ENCODE data around the gene HNRNPC.
"Not testable (repeated sequence)": the region's sequence is repeated elsewhere in the genome, so short reads cannot be mapped to it uniquely, and the experiment has no call there.

HNRNPC gene

DNA sequence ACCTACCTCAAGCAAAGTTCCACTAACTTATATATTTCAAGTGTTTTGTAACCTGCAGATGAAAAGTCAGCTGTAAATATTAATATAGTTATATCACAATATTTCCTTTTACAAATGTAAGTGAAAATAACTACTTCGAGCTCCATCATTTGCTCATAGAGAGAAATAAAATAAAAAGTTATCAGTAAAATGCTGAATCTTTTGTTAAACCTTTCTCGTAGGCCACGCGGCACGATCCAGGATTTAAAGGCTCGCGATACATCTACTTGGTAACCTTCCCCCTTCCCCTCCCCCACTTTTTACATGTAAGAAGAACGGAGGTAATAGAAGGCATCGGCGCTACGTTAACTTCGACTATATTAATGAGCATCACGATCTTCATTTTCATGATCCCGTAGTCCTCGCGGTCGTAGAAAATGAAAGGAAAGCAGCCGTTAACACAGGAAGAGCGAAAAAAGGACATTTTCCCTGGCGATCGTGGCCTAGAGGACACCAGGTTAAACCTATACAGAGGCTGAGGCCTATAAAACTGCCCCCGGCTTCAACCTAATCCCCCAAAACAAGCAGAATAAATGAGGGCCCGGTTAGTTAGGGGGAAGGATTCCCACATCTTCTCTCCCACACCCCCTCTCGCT is 508 bp downstream of the HNRNPC start:
- peak; percentile 50 for DNase-seq

DNA sequence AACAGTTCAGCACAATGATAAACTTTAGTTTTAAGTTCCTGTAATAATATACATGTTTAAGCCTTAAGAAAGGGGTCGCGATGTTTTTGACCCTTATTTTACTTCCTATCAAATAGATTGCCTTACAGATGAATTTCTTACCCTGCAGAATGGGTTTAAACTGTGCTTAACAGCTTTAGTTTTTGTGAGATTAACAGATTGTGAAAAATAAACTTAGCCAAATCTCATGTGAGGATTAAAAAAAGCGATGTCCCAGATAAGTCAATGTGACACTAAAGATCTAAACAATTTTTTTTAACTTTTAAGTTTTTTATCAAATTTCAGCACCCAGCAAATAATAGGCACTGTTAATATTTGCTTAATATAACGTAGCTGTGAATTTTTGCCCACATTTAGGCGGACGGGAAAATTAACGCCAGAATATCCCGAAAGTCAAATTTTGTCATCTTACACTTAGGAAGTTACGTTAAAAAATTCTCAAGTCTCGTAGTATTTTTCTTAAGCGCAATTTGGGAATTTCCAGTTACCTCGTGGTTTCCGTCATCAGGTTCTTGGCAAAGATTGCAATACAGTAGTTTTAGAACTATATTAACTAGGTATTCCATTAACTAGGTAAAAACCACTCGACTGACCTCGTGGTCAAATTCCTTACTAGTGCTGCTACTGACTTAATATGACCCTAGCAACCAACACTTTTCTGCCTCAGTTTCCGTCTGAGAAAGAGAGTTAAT is 1.2 kb downstream of the HNRNPC start:
- DNase-seq, result no peak

DNA sequence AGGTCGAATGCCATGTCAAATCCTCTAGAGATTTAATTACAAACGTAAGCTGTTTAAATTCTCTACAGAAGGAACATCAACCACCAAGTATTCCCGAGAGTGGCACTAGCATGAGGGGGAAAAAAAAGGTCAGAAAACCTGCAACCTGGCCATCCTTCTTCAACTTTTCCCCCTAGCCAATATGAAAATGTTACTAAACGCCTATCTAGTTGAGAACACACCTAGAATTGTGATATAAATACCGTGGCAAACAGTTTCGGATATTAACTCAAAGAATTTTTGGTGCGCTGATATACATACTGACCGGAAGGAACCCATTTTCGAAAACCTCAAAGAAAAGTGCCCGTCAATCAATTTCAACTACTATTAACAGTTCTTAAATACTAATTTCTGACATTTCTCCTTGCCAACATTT is 1.8 kb downstream of the HNRNPC start:
- no peak for DNase-seq

DNA sequence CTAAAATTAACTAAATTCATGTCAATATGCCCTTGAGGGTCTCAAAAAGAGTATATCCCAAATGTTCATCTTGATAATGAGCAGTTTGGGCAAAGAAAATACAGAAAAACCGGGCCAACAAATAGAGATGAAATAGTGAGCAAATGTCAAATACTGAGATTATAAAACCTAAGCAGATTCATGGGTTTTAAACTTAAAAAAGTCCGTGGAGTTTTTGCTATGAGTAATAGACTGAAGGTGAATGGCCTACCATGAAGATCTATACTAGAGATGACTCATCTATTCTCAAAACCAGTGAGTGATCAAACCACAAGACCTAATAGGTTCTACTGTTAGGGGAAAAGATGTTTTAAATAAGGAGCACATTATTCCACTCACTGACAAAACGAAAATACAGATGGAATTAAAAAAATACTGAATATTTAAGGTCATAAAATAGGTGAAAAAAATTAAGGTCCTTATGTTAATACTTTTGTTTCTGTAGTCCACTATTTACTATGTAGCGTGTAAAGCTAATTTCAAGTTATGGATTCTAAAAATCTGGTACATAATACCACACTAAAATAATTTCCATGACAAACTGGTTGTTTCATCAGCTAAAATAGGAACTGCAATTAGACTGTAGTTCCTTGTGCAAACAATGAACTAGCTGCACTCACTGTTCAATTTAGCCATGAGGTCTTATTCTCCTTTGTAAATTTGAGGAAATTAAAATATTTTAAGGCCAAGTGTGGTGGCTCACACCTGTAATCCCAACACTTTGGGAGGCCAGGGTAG is 5.0 kb downstream of the HNRNPC start:
- DNase-seq, result no peak

DNA sequence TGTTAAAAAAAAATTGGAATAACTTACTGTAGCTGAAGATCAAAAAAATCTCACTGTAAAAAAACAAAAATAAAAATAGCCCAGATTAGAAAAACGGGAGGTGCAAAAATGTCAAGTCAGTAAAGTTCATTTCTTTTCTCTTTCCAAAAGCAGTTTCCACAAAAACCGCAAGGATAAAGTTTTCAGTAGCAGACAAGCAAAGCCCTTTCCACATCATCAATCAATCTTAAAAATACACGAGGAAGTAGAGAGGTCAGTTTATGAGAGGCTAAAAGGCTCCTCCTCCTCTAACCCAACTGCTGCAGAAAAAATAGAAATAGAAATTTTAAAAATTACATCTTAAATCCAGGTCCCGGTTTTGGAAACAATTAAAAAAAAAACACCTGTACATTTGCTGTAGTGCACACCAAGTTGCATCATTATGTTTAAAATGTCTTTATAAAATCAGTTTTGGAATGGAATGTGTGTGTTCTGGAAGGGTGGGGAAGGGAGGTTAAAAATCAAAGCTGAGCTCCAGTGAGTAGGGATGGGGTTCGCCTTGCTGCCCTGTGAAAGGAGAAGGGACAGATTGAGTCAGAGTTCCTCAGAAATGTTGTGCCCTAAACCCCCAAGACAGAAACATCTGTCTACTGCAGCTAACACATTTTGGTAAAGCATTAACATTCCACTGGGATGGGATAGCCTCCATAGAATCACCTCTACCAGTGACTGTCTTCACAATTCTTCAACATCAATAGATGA is 5.8 kb downstream of the HNRNPC start:
- no peak for DNase-seq

DNA sequence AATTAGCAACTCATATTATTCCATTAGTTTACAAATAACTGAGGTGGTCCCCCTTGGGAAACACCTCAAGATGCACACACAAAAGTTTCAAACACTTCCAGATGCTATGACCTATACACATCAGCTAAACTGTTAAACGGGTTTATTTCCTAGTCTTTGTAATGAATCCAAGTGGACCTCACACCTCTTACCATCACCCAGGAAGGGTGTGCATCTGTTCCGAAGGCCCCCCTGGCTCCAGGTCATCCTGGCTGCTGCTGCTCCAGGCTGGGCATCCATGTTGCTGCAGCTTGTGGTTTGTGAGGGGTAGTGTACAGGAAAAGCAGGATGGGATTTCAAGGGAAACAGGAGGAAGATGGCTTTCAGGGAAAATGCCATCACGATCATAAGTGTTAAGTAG is 6.8 kb downstream of the HNRNPC start:
- no peak for DNase-seq

DNA sequence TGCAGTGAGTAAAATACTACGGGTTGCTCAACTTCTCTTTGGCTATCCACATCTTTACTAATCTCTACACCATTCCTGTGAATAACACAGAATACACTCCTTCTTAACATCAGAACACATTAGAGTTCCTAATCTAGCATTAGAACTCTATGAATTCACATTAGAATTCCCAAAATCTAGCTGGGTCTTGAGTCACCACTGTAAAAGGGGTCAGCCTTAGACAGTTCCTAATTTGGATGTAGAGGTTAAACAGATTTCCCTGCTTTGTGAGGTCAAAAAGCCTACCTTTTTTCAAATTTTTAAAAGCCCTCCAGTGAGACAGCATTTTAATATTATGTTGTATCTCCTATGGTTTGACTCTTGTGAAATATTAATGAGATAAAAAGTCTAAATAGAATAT is 7.4 kb downstream of the HNRNPC start:
- DNase-seq, result no peak

DNA sequence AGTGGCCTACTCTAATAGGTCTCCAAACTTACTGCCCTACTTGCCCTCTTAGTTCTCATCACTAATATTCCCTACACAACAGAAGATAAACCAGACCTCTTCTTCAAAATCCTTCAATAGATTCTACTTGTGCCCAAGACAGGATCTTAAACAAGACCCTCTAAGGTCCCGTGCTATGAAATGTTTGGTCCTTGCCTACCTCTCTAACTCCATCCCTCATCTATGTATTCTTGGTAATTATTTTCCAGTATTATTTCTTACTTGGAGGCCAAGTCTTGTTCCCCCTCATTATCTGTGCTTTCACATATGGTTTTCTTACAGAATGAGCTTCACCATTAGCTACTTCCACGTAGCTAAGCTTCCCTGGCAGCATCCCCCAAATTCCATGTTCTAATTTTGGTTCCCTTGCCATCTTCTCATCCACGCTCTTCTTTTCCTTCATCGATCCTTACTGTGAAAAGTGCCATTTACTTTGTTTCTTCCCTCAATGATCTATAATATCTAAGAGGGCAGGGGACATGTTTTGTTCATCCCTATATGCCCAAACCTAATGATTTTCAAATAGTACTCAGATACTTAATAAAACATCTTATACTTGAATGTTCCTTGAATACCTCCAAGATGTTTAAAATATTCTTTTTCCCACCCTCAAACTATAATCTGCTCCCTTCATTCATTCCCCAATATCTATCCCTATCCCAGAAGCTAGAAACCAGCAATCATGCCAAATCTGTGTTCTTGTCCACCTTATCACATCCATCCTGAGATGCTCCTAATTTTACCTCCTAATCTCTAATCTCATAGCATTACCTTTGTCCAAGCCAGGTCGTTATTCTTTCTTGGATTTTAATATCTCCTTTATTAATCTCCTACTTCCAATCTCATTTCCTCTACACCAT is 10.1 kb downstream of the HNRNPC start:
- no peak for DNase-seq

DNA sequence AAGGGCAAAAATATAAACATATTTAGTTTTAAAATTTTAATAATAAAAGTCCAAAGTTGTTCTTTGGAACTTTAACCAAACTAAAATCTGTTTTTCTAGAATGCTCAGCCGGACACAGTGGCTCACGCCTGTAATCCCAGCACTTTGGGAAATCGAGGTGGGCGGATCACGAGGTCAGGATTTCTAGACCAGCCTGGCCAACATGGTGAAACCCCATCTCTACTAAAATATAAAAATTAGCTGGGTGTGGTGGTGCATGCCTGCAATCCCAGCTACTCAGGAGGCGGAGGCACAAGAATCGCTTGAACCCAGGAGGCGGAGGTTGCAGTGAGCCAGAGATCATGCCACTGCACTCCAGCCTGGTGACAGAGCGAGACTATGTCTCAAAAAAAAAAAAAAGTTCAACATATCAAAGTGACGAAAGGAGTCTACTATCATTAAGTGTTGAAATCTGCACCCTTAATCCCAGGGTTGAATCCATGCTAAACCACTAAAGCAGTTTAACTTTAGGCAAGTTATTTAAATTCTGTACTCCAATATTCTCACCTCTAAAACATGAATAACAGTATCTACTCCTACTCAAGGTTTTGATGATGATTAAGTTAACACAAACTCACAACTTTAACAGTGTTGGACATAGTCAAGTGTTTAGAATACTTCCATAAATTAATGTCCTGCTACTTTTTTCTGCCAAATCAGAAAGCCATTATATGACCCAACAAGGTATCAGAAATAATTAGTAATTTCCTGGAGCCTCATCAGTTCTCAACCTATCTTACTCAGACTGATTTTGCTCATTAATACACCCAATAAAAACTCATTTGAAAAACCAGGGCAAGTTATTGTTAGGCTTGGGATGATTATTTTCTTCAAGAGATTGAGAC is 11.0 kb downstream of the HNRNPC start:
- no peak for DNase-seq

DNA sequence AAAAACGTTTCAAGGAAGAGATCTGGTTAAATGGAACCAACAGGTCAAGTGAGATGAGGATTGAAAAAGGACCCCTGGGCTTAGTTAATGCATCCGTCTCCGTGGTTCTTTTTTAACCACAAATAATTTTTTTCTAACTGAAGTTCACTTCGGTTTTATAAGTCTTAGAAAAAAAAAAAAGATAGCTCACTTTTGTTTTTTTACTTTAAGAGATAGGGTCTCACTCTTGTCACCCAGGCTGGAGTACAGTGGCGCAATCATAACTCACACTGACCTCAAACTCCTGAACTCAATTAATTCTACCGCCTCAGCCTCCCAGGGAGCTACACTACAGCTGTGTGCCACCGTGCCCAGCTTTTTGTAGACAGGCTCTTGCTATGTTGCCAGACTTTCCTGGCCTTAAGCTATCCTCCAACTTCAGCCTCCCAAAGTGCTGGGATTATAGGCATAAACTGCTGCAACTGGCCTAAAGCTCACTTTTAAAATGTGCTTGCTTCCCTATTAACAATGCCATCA is 11.8 kb downstream of the HNRNPC start:
- no peak for DNase-seq

DNA sequence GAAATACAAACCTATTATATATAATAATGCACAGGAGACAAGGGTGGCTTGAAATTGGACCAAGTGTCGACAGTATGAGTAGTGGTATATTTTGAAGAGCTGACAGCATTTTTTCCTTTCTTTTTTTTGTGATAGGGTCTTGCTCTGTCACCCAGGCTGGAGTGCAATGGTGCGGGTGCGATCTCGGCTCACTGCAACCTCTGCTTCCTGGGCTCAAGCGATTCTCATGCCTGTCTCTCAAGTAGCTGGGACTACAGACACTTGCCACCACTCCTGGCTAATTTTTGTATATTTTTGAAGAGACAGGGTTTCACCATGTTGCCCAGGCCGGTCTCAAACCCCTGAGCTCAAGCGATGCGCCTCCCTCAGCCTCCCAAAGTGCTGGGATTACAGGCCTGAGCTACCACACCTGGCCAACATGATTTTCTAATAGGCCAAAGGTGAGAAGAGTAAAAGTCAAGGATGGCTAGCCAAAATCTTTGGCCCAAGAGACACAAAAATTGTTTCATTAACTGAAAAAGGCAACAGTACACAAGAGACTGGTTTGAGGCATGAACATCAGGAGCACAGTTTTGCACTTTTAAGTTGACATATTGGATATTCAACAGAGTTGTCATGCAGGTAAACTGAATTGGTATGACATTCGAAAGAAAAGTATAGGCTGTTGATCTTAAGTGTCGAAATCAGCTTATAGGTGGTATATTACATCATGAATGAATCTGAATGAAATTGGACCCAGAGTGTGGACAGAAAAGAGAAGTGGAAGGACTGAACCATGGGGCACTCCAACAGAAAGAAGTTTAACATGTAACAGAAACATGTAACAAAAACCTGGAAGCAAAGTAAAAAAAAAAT is 12.5 kb downstream of the HNRNPC start:
- DNase-seq, result no peak

DNA sequence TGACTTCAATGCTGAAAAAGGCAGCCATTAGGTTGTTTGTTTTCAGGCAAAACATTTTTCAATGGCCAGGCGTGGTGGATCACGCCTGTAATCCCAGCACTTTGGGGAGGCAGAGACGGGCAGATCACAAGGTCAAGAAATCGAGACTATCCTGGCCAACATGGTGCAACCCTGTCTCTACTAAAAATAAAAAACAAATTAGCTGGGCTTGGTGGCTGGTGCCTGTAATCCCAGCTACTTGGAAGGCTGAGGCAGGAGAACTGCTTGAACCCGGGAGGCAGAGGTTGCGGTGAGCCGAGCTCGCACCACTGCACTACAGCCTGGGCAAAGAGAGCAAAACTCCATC is 13.2 kb downstream of the HNRNPC start:
- DNase-seq, result not testable (repeated sequence)

DNA sequence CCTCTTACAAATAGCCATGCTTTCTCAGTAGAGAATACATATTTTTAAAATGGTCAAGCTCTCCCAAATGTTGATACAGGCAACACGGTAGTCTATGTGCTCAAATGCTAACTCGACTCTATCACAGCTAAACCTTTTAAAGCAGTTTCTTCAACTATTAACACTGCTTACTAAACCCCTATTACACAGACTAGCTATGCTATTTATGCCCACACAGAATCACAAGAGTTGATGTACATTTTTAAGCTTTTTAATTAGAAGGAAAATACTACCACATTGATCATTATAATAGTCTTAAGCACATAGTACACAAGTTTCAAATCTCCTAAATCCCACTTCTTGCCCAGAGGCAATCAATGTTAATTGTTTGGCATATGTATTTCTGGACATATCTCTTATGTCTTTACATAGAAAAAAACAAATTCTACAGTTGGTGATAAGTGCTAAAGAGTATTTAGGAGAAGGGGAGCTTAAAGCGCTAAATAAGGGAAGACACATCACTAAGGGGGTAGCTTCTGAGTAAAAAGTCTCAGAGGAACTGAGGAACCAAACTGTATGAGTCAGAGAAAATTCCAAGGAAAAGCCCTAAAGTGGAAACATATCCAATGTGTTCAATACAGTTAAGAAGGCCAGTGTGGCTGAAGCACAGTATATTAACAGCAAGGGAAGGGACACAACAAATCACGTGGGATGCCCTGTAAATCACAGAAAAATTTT is 13.7 kb downstream of the HNRNPC start:
- DNase-seq, result no peak

DNA sequence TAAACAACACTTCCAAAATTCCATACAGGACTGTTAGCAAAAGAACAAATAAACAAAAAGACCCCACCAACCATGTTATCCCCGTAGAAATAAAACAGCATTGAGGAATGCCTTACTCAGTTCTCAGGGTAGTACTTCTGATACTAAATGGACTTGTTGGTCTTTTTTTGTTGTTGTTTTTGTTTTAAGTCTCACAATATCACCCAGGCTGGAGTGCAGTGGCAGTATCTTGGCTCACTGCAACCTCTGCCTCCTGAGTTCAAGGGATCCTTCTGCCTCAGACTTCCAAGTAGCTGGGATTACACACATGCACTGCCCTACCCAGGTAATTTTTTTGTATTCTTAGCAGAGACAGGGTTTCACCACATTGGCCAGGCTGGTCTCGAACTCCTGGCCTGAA is 17.1 kb downstream of the HNRNPC start:
- DNase-seq, result no peak

DNA sequence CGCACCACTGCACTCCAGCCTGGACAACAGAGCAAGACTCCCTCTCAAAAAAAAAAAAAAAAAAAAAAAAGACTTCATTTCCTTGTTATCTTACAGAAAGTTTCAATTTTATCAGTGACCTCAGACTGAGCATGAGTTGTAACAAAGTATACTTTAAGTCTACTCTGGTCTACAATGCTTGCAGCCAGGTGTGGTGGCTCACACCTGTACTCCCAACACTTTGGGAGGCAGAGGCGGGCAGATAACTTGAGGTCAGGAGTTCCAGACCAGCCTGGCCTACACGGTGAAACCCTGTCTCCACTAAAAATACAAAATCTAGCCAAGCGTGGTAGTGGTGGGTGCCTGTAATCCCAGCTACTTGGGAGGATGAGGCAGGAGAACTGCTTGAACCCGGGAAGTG is 18.0 kb downstream of the HNRNPC start:
- DNase-seq, result no peak

DNA sequence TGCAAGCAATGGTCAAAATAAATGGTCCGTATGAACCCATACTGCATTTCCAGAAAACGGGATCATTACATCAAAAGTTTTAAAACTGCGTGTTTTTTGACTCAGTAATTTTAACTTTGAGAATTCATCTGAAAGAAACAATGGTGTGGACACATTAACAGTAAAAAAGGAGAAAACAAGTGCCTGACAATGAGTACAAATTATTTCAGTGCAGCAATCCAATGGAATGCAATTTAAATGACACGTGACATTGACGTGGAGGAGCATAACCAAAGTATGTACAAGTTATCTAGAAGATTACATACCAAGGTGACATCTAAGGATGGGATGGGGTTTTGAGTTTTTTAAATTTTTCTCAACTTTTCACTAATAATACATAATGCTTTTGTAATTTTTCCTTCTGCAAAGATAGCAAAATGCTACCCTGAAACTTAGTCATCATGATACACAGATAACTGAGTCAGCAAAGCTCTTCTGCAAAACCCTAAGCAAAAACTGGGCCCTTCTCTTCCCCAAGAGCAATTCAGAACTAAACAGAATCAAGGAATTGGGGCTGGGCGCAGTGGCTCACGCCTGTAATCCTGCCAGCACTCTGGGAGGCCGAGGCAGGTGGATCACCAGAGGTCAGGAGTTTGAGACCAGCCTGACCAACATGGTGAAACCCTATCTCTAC is 20.4 kb downstream of the HNRNPC start:
- DNase-seq, result no peak

DNA sequence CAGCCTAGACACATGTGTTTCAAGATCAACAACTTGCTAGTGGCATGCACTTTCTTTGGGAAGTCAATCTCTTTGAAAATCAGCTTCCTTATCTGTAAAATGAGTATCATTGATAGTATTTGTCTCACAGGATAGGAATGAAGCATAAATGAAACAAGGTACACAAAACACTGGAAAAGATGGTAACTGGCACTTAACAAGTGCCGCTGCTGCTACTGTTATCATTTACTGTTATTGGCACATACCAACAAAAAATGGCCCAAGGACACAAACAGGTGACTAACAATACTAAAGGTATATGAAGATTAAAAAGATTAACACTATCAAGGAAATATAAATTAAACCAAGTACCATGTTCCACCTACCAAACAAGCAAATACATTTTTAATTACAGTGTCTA is 20.9 kb downstream of the HNRNPC start:
- no peak for DNase-seq

DNA sequence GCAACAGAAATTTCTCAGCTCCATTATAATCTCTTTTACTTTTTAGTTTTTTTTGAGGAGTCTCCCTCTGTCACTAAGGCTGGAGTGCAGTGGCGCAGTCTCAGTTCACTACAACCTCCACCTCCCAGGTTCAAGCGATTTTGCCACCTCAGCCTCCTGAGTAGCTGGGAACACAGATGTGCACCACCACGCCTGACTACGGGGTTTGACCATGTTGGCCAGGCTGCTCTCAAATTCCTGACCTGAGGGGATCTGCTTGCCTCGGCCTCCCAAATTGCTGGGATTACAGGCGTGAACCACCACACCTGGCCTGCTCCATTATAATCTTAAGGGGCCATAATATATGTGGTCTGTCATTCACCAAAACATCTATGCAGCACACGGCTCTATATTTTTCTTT is 23.4 kb downstream of the HNRNPC start:
- DNase-seq, result no peak

DNA sequence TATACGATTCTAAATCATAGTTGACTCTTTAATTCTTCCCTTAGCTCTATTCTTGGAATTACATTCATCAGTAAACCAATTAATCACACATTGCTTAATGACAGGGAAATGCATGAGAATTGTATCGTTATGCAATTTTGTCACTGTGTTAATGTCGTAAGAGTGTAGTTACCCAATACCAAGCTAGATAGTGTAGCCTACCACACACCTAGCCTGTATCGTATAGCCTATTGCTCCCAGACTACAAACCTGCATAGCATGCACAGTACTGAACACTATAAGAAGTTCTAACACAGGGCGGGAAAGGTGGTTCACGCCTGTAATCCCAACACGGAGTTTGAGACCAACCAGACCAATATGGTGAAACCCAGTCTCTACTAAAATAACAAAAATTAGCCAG is 24.7 kb downstream of the HNRNPC start:
- DNase-seq, result no peak

Data from activated CD4-positive, alpha-beta T cell treated with anti-CD3 and anti-CD28 coated beads for 48 hours (primary cell).